22Rv1 (cell line): ENCODE results near the gene SRSF4.

Source experiments
- CTCF ChIP-seq: fragments of 450-650 bp; IDR thresholded peaks from 2 replicates; pipeline ENCODE4 v1.5.1; 2017; ENCODE audit warnings: mild to moderate bottlenecking
- ZFX ChIP-seq: fragments of 450-650 bp; IDR thresholded peaks from 2 replicates; pipeline ENCODE4 v1.6.1; 2017; ENCODE audit warnings: antibody characterized with exemption, borderline replicate concordance

GRCh38 chr1:29227511-29227910 lies 45.8 kb upstream of the SRSF4 start:
- TF ChIP-seq CTCF (no peak), ZFX (no peak)
